ENCODE results near the gene WNT10A.

WNT10A gene

GRCh38 chr2:218898109-218898878 lies 17.6 kb downstream of the WNT10A start:
- TF ChIP-seq, protein P1, sequence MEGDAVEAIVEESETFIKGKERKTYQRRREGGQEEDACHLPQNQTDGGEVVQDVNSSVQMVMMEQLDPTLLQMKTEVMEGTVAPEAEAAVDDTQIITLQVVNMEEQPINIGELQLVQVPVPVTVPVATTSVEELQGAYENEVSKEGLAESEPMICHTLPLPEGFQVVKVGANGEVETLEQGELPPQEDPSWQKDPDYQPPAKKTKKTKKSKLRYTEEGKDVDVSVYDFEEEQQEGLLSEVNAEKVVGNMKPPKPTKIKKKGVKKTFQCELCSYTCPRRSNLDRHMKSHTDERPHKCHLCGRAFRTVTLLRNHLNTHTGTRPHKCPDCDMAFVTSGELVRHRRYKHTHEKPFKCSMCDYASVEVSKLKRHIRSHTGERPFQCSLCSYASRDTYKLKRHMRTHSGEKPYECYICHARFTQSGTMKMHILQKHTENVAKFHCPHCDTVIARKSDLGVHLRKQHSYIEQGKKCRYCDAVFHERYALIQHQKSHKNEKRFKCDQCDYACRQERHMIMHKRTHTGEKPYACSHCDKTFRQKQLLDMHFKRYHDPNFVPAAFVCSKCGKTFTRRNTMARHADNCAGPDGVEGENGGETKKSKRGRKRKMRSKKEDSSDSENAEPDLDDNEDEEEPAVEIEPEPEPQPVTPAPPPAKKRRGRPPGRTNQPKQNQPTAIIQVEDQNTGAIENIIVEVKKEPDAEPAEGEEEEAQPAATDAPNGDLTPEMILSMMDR (IDR thresholded peaks at IDR 0.05; ENCODE audit: borderline replicate concordance, insufficient read depth, low read depth, low read length) = peak; percentile 99
- peak overlapping the region; percentile 33 for H3K4me3 ChIP-seq (ENCODE audit: low read depth, low read length)

- TF ChIP-seq, protein P1 (IDR thresholded peaks at IDR 0.05; ENCODE audit: borderline replicate concordance, insufficient read depth, low read depth, low read length) = no peak
- H3K4me3 ChIP-seq (ENCODE audit: low read depth, low read length) = no peak overlapping the region
These were observed 18.5 kb downstream of the WNT10A start for GRCh38 chr2:218899147-218899546.

DNA sequence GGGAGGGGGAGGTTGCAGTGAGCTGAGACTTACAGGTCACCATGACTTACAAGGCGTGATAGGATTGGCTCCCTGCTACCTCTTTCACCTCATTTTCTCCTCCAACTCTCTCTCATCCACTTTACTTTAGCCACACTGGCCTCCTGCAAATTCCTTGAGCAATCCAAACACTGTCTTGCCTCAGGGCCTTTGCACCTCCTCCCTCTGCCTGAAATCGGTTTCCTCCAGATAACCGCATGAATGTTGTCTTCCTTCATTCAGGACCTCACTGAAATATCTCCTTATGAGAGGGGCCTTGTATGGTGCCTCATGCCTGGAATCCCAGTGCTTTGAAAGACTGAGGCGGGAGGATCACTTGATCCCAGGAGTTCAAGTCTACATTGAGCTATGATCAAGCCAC lies 21.8 kb downstream of the WNT10A start:
- H3K4me3 ChIP-seq (ENCODE audit: low read depth, low read length) = no peak overlapping the region
- TF ChIP-seq, protein P1 (IDR thresholded peaks at IDR 0.05; ENCODE audit: borderline replicate concordance, insufficient read depth, low read depth, low read length) = no peak

DNA sequence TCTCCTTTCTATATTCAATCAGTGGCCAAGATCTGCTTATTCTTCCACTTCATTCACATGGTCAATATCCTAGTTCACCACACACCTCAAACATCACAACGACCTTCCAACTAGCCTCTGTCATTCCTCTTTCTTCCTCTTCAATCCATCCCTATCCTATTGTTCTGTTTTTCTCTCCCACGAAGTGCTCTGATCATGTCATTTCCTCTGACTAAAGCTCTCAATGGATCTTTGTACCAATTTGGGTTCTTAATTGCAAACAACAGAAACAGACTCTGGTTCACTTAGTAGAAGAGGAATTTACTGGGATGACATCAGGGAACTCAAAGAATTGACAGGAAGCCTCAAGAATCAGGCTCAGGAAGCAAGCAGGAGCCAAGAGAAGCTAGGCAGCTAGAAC lies 23.5 kb downstream of the WNT10A start:
- TF ChIP-seq, protein P1 (IDR thresholded peaks at IDR 0.05; ENCODE audit: borderline replicate concordance, insufficient read depth, low read depth, low read length) = no peak

GRCh38 chr2:218908721-218909619 lies 28.3 kb downstream of the WNT10A start:
- H3K4me3 ChIP-seq (ENCODE audit: low read depth, low read length) = peak overlapping the region; percentile 53

More for the DNA sequence above, 23.5 kb downstream of the WNT10A start:
- no peak overlapping the region for H3K4me3 ChIP-seq (ENCODE audit: low read depth, low read length)

DNA sequence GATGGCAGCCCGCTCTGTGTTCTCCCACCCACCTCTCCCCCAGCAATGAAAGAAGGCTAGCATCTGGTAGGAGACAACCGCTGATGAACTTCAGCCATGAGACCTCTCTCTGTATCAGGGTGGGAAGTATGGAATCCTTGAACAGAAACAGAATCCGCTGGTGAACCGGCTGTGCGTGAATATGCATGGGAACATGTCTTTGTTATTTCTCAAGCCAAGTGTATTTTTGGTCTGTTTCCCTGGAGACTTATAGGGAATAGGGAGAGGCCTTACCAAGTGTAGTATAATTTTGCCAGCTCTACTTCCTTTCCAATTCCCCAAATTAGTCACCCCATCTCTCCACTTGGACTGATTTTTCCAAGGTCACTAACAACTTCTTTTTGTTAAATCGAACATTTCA lies 30.1 kb downstream of the WNT10A start:
- TF ChIP-seq, protein P1 (IDR thresholded peaks at IDR 0.05; ENCODE audit: borderline replicate concordance, insufficient read depth, low read depth, low read length) = no peak
- H3K4me3 ChIP-seq (ENCODE audit: low read depth, low read length) = no peak overlapping the region

More at GRCh38 chr2:218908721-218909619, 28.3 kb downstream of the WNT10A start:
- TF ChIP-seq, protein P1 (IDR thresholded peaks at IDR 0.05; ENCODE audit: borderline replicate concordance, insufficient read depth, low read depth, low read length) = no peak
